Neuron (in vitro differentiated cells): ENCODE data around the gene IFNG-AS1.

ENCODE experiments used
- H2AFZ ChIP-seq: one replicate; pipeline ENCODE4 v1.6.1; 2013; ENCODE audit warnings: low read depth, mild to moderate bottlenecking, inconsistent platforms, low read length, moderate library complexity
- H3K27me3 ChIP-seq: one replicate; pipeline ENCODE4 v1.6.1; 2013; ENCODE audit warnings: low read length; ENCODE audit not compliant: insufficient read depth
- H3K36me3 ChIP-seq: one replicate; pipeline ENCODE4 v1.6.1; 2013; ENCODE audit warnings: low read length; ENCODE audit not compliant: insufficient read depth
- H3K4me1 ChIP-seq: one replicate; pipeline ENCODE4 v1.6.1; 2013; ENCODE audit warnings: low read length; ENCODE audit not compliant: insufficient read depth
- H3K4me3 ChIP-seq: 2 replicates; pipeline ENCODE4 v1.5.1; 2013; ENCODE audit warnings: mild to moderate bottlenecking, low read length, moderate library complexity
- H3K9me3 ChIP-seq: one replicate; pipeline ENCODE4 v1.6.1; 2013; ENCODE audit warnings: low read length

The IFNG-AS1 gene

DNA sequence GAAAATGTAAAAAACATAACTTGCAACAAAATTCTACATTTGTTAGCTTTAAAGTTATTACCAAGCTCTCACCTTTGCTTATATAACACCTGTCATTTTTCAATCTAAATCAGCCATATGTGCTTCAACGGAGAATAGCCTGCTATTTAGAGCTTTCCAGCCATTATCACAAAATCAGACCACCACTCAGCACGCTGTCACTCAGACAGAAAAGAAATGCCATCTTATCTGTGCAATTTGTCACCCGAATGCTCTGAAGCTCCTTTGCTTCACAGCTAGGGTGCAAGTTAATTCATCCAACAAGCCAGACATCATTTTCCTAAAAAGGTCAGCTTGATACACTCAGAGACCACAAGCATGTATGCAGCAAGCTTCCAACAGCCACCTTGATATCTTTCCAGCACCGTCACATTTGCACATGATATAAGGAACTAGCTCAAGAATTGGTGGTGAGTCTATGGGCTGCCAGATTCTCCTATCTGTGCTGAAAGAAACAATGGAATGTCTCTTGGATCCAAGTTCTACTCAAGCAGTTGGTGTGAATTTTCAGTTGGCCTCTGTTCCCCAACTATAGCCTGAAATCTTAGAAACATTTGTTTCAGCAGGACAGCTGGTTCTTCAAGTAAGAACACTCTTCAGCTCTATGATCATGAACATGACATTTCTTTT, 20.0 kb upstream of the IFNG-AS1 start:
- Histone ChIP-seq H3K4me3 (no peak overlapping the region), H3K4me1 (no peaks in the 10 kb centered on the region), H2AFZ (no peak overlapping the region), H3K9me3 (no peaks in the 10 kb centered on the region), H3K27me3 (no peaks in the 10 kb centered on the region), H3K36me3 (no peaks in the 10 kb centered on the region)

DNA sequence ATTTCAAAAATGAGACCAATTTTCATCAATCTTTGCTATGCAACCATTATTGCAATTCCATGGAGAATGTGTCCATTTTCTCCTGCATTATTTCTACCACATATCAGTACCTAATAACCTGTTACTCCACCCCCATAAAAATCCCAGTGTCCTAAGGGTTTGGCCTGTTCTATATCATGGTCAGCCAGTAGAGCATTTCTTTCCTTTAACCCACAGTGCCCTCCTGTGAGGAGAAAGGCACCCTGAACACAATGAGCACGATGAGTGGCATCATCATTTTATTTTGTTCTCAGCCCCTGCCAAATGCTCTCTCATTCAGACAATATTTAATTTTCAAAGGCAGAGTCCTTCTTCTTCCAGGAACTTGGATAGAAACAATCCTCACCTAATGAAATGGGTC, 11.6 kb upstream of the IFNG-AS1 start:
- no peaks in the 10 kb centered on the region for H3K4me1 ChIP-seq
- H3K9me3 ChIP-seq, result no peaks in the 10 kb centered on the region
- no peaks in the 10 kb centered on the region for H3K27me3 ChIP-seq
- H2AFZ ChIP-seq, result no peak overlapping the region
- no peak overlapping the region for H3K4me3 ChIP-seq
- no peaks in the 10 kb centered on the region for H3K36me3 ChIP-seq

DNA sequence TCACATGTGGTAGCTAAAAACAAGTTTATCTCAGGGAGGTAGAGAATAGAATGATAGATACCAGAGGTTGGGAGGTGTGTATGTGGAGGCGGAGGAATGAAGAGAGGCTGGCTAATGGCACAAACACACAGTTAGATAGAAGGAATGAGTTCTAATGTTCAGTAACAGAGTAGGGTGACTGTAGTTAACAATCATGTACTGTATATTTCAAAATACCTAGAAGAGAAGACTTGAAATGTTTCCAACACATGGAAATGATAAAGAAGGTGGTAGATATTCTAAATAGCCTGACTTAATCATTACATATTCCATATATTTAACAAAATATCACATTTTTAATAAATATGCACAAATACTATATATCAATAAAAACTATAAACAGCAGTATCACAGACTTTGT, 8.9 kb upstream of the IFNG-AS1 start:
- no peak overlapping the region for H3K4me3 ChIP-seq
- H3K27me3 ChIP-seq, result no peaks in the 10 kb centered on the region
- H2AFZ ChIP-seq, result no peak overlapping the region
- no peaks in the 10 kb centered on the region for H3K36me3 ChIP-seq
- H3K9me3 ChIP-seq, result no peaks in the 10 kb centered on the region
- no peaks in the 10 kb centered on the region for H3K4me1 ChIP-seq

DNA sequence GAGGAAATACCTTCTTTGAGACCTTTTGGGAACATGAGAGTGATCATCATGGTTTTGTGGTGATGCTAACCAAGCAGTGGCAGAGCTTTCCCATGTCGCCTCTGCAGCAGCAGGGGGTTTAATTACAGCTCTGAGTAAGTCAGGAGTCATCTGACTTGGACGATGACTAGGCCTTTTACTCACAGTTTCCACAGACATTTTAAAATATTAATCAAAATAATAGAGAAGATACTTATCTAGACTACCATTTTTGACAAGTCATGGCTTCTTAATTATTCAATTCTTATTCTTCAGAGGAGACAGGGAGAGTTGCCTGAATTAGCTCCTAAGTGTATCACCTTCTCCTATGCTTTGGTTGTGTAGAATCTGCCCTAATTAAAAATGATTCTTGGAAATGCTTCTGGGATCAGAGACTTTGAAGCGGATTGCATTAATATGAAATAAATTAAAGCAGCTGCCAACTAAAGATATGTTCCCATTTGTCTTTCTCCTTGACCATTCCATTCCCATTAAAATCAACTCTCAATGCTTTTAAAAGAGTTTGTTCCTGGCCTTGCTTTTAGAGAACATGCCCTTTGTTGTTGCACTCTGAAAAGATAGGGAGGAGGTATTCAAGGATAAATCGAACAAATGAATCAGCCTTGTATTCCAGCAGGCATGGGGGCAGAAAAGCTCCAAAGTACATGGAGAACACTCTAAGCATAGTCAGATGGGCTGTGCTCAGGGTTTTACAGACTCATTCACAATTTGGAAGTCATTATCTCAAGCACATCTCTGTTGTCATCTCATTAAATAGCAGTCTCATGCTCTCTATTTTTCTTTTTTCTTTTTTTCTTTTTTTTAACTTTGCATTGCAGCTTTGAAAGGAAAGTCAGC, 7.7 kb upstream of the IFNG-AS1 start:
- H2AFZ ChIP-seq, result no peak overlapping the region
- H3K4me1 ChIP-seq, result no peaks in the 10 kb centered on the region
- H3K9me3 ChIP-seq, result no peaks in the 10 kb centered on the region
- no peaks in the 10 kb centered on the region for H3K27me3 ChIP-seq
- no peak overlapping the region for H3K4me3 ChIP-seq
- no peaks in the 10 kb centered on the region for H3K36me3 ChIP-seq

DNA sequence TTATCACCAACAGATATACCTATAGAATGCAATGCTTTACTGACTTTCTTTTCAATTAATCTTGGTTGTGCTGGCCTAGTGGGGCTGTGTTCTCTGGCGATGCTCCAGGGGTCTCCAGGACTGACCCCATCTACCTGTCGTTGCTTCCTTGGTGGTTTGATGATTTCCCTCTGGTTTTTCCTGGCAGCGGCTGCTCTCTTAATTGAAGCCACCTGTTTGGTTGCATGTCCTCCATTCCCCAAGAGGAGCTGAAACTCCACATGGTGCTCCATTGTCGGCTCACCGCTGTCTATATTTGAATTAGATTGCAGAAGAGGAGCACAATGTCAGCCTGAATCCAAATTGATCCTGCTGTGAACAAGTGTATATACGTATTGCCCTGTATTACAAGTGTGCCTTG, 7.1 kb upstream of the IFNG-AS1 start:
- Histone ChIP-seq H3K36me3 (no peaks in the 10 kb centered on the region), H3K27me3 (no peaks in the 10 kb centered on the region), H3K4me1 (no peaks in the 10 kb centered on the region), H3K9me3 (no peaks in the 10 kb centered on the region), H3K4me3 (no peak overlapping the region), H2AFZ (no peak overlapping the region)

DNA sequence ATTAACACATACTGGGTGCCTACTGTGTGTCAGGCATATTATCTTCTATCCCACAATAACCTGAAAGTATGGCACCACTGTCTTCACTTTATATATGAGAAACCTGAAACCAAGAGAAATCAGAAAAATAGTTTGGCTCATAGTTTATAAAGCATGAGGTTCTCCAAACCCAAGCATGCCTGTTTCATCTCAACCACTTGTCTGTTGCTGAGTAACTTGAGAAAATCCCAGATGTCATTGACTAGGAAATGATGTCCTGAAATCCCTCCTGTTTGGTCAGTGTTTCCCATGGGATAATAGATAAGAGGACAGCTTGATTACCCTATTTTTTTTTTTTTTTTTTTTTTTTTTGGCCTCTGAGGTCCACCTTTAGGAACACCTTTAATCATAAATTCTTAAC, 2.6 kb upstream of the IFNG-AS1 start:
- Histone ChIP-seq H3K4me1 (no peaks in the 10 kb centered on the region), H3K4me3 (no peak overlapping the region), H3K9me3 (no peaks in the 10 kb centered on the region), H2AFZ (no peak overlapping the region), H3K36me3 (no peaks in the 10 kb centered on the region), H3K27me3 (no peaks in the 10 kb centered on the region)

DNA sequence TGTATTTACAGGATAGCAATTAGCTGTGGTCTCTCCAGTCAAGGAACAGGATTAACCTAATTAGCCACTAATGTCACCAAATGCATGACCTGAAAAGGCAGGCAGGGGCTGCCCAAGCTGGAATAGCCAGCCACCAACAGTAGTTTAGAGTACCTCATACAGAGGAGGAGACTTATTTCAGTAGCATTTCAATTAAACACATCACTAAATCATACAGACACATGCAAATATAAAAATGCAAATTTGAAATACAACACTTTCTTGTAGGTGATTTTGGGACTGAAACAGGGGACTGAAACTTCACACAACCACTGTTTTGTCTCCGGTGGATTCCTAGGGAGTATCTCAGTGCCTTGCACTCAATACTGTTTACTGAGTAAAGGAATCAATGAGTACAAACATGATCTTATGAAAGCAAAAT, 636 bp upstream of the IFNG-AS1 start:
- H3K27me3 ChIP-seq, result no peaks in the 10 kb centered on the region
- H3K9me3 ChIP-seq, result no peaks in the 10 kb centered on the region
- H3K4me1 ChIP-seq, result no peaks in the 10 kb centered on the region
- H3K4me3 ChIP-seq, result no peak overlapping the region
- no peaks in the 10 kb centered on the region for H3K36me3 ChIP-seq
- H2AFZ ChIP-seq, result no peak overlapping the region

DNA sequence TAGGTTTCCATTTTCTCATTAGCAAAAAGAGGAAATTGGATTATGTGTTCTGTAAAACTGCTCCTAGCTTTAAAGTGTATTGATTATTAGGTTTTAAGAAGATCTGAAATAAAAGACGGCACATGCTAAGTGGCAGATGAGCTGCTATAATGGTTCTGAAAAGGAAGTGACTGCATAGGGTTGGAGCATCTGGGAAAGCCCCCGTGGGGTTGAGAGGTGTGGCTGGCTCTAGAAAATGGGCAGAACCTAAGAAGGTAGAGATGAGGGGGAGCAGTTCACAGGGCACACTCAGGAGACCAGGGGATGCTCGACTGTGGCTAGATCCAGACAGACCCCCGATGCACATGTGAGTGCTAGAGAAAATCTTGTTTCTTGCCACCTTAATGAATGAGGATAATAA, 1.9 kb downstream of the IFNG-AS1 start:
- Histone ChIP-seq H3K36me3 (no peaks in the 10 kb centered on the region), H3K4me1 (no peaks in the 10 kb centered on the region), H2AFZ (no peak overlapping the region), H3K9me3 (no peaks in the 10 kb centered on the region), H3K27me3 (no peaks in the 10 kb centered on the region), H3K4me3 (no peak overlapping the region)

DNA sequence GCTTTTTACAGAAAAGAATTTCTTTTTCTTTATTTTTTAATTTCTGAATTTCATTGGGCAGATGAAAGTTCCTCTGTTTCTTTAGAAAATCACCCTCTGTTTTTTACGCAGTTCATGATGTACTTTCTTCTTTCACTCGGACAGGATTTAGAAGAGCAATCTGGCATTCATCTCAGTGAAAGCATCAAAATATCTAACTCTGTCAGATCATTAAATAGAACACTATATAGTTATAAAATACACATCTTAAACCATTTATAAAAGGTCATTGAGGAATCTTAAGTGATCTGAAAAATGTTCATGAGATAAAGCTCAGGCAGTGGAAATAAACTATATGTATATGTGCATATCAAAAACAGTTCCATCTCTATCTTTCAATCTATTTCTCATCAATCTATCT, 3.9 kb downstream of the IFNG-AS1 start:
- no peak overlapping the region for H3K4me3 ChIP-seq
- no peak overlapping the region for H2AFZ ChIP-seq
- H3K4me1 ChIP-seq, result no peaks in the 10 kb centered on the region
- H3K36me3 ChIP-seq, result no peaks in the 10 kb centered on the region
- no peaks in the 10 kb centered on the region for H3K9me3 ChIP-seq
- H3K27me3 ChIP-seq, result no peaks in the 10 kb centered on the region

DNA sequence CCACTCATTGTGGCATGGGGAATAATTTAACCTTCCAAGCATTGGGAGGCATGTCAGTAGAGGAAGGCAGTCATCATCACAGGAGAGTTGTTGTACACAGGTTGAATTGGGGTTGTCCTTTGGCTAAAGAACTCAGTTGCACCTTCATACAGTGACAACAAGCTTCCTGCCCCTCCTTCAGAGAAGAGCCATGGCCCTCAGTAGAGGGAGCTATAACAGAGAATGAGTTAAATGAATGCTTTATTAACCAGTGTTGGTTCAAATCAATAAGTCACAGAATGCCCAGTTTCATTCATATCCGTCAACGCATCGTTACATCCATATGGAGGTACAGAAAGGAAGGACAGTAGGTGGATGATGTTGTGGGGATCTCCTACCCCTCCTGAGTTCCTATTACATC, 4.8 kb downstream of the IFNG-AS1 start:
- Histone ChIP-seq H3K4me3 (no peak overlapping the region), H2AFZ (no peak overlapping the region), H3K9me3 (no peaks in the 10 kb centered on the region), H3K4me1 (no peaks in the 10 kb centered on the region), H3K27me3 (no peaks in the 10 kb centered on the region), H3K36me3 (no peaks in the 10 kb centered on the region)

DNA sequence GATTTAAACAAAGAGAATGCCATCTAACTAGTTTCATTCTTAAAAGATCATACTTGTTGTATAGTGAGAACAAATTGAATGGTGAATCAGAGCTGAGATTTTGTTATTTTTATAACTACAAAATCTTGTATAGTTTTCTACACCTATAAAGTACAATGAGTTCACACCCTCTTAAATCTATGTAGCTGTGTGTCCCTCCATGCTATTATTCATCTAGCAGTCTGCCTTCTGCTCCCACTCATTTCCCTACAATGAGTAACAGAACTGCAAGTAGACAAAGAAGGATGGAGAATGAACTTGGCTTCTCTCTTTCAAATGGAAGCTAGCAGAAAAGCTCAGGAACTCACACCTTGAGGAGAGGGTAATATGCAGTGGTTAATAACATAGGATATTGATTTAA, 7.1 kb downstream of the IFNG-AS1 start:
- Histone ChIP-seq H3K4me3 (no peak overlapping the region), H3K4me1 (no peaks in the 10 kb centered on the region), H3K9me3 (no peaks in the 10 kb centered on the region), H2AFZ (no peak overlapping the region), H3K27me3 (no peaks in the 10 kb centered on the region), H3K36me3 (no peaks in the 10 kb centered on the region)

DNA sequence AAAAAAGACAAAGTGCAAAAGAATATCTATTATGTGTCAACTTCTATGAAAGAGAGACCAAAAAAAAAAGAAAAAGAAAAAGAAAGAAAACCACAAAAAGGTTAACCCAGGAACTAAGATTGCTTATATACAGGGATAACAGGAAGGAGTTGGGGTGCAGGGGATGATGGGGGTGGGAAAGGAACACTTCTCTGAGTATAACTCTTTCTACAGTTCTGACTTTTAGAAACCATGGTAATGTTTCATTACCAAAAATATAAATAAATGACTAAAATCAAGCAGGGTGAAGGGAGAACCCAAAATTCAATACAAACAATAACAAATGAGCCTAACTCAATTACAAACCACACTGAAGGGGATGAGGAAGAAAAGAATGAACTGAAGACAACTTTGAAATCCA, 9.1 kb downstream of the IFNG-AS1 start:
- Histone ChIP-seq H3K36me3 (no peaks in the 10 kb centered on the region), H3K27me3 (no peaks in the 10 kb centered on the region), H3K4me3 (no peak overlapping the region), H3K4me1 (no peaks in the 10 kb centered on the region), H3K9me3 (no peaks in the 10 kb centered on the region), H2AFZ (no peak overlapping the region)

DNA sequence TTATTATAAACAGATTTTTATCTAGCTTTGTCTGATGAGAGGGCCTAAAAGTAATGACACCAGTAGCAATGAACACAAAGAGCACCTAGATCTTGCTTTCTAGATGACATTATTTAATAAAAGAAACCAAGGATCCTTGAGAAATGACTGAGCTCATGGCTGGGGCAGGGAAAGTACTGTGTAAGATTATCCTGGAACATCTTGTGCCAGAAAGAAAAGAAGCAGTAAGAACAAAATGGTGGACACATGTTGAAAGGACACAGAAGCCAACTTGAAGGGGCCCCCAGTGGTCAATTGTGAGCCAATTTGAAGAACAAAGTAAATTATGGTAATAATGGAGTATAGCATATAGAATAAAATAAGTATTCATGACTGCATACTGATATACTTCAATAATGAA, 10.0 kb downstream of the IFNG-AS1 start:
- no peaks in the 10 kb centered on the region for H3K36me3 ChIP-seq
- no peaks in the 10 kb centered on the region for H3K4me1 ChIP-seq
- H2AFZ ChIP-seq, result no peak overlapping the region
- no peaks in the 10 kb centered on the region for H3K9me3 ChIP-seq
- H3K4me3 ChIP-seq, result no peak overlapping the region
- H3K27me3 ChIP-seq, result no peaks in the 10 kb centered on the region
